Astrocyte (in vitro differentiated cells and primary cell): ENCODE data around the gene SPG21.

Experiments used
- CTCF ChIP-seq: IDR thresholded peaks from 2 replicates; pipeline ENCODE4 v1.5.1; 2011; ENCODE audit warnings: low read depth, mild to moderate bottlenecking, inconsistent platforms, low read length, moderate library complexity; ENCODE audit not compliant: insufficient read depth
- EZH2 ChIP-seq: IDR thresholded peaks from 2 replicates; pipeline ENCODE4 v1.6.1; 2012; ENCODE audit warnings: mild to moderate bottlenecking, low read length, inconsistent platforms; ENCODE audit not compliant: insufficient read depth

GRCh38 chr15:65034719-65035118 is 45.0 kb upstream of the SPG21 start:
- TF ChIP-seq CTCF (no peak), EZH2 (no peak)
